ENCODE data around the gene CAMTA1.

Gene CAMTA1

GRCh38 chr1:6930732-6931300 is 145.6 kb downstream of the CAMTA1 start:
- Histone ChIP-seq H3K36me3 (ENCODE audit: control insufficient read depth in 1 of 2, insufficient read depth in 2 of 2, low read length in 2 of 2) (no peaks in the 10 kb centered on the region), H2BK12ac (ENCODE audit: low read length) (no peak overlapping the region), H3K4me2 (ENCODE audit: low read length) (no peak overlapping the region), H2BK120ac (ENCODE audit: insufficient read depth, low read length, poor library complexity) (no peak overlapping the region), H3K9me3 (ENCODE audit: insufficient read depth, low read depth, low read length) (no peaks in the 10 kb centered on the region), H3K14ac (ENCODE audit: low read length) (no peak overlapping the region), H2AK5ac (ENCODE audit: low read length) (no peak overlapping the region), H4K12ac (ENCODE audit: low read depth, low read length) (no peak overlapping the region), H2BK5ac (ENCODE audit: low read depth, low read length, poor library complexity) (no peak overlapping the region), H3K4ac (ENCODE audit: low read depth, low read length) (no peak overlapping the region), H3K27ac (ENCODE audit: low read depth, low read length) (no peak overlapping the region), H2AFZ (ENCODE audit: insufficient read depth, low read length, poor library complexity) (no peak overlapping the region), H3K79me1 (ENCODE audit: low read length) (no peaks in the 10 kb centered on the region), H4K8ac (ENCODE audit: low read depth, low read length) (no peak overlapping the region), H3K9ac (ENCODE audit: low read length) (no peak overlapping the region), H3K79me2 (ENCODE audit: control insufficient read depth, insufficient read depth, low read length, poor library complexity) (no peaks in the 10 kb centered on the region), H4K91ac (ENCODE audit: low read depth, low read length) (no peak overlapping the region), H3K23ac (ENCODE audit: low read length) (no peak overlapping the region), H3K18ac (ENCODE audit: low read length) (no peak overlapping the region), H3K4me3 (ENCODE audit: low read depth, low read length) (no peak overlapping the region), H3K4me1 (ENCODE audit: control insufficient read depth in 1 of 2, insufficient read depth in 2 of 2, low read length in 2 of 2) (no peaks in the 10 kb centered on the region), H3K27me3 (ENCODE audit: insufficient read depth, low read length) (no peaks in the 10 kb centered on the region)
- DNase-seq: peak in 1 of 2 donors; percentile 4
- WGBS (ENCODE audit: extremely low coverage, insufficient coverage, insufficient read length): no CpG with 5 or more reads among the region's 8 CpGs

- Histone ChIP-seq H2BK120ac (ENCODE audit: insufficient read depth, low read length, poor library complexity) (no peak overlapping the region), H3K4me1 (ENCODE audit: control insufficient read depth in 1 of 2, insufficient read depth in 2 of 2, low read length in 2 of 2) (no peaks in the 10 kb centered on the region), H3K9me3 (ENCODE audit: insufficient read depth, low read depth, low read length) (peaks cover 8% of the 10 kb centered on the region), H3K4me2 (ENCODE audit: low read length) (no peak overlapping the region), H3K14ac (ENCODE audit: low read length) (no peak overlapping the region), H3K4me3 (ENCODE audit: low read depth, low read length) (no peak overlapping the region), H2BK12ac (ENCODE audit: low read length) (no peak overlapping the region), H3K27ac (ENCODE audit: low read depth, low read length) (no peak overlapping the region), H4K91ac (ENCODE audit: low read depth, low read length) (no peak overlapping the region), H3K4ac (ENCODE audit: low read depth, low read length) (no peak overlapping the region), H3K9ac (ENCODE audit: low read length) (no peak overlapping the region), H3K79me1 (ENCODE audit: low read length) (no peaks in the 10 kb centered on the region), H3K36me3 (ENCODE audit: control insufficient read depth in 1 of 2, insufficient read depth in 2 of 2, low read length in 2 of 2) (no peaks in the 10 kb centered on the region), H4K12ac (ENCODE audit: low read depth, low read length) (no peak overlapping the region), H3K18ac (ENCODE audit: low read length) (no peak overlapping the region), H2AK5ac (ENCODE audit: low read length) (no peak overlapping the region), H3K23ac (ENCODE audit: low read length) (no peak overlapping the region), H3K27me3 (ENCODE audit: insufficient read depth, low read length) (no peaks in the 10 kb centered on the region), H2AFZ (ENCODE audit: insufficient read depth, low read length, poor library complexity) (no peak overlapping the region), H3K79me2 (ENCODE audit: control insufficient read depth, insufficient read depth, low read length, poor library complexity) (no peaks in the 10 kb centered on the region), H2BK5ac (ENCODE audit: low read depth, low read length, poor library complexity) (no peak overlapping the region), H4K8ac (ENCODE audit: low read depth, low read length) (no peak overlapping the region)
- no peak for DNase-seq
- WGBS (ENCODE audit: extremely low coverage, insufficient coverage, insufficient read length): no CpG with 5 or more reads among the region's 12 CpGs
These were observed 150.2 kb downstream of the CAMTA1 start for GRCh38 chr1:6935361-6935883.

GRCh38 chr1:6935911-6936690 is 150.8 kb downstream of the CAMTA1 start:
- no peak overlapping the region for H2AFZ ChIP-seq (ENCODE audit: insufficient read depth, low read length, poor library complexity)
- no peaks in the 10 kb centered on the region for H3K27me3 ChIP-seq (ENCODE audit: insufficient read depth, low read length)
- no peak overlapping the region for H3K4me3 ChIP-seq (ENCODE audit: low read depth, low read length)
- H4K8ac ChIP-seq (ENCODE audit: low read depth, low read length): no peak overlapping the region
- no peak overlapping the region for H3K27ac ChIP-seq (ENCODE audit: low read depth, low read length)
- H2BK12ac ChIP-seq (ENCODE audit: low read length): no peak overlapping the region
- H3K14ac ChIP-seq (ENCODE audit: low read length): no peak overlapping the region
- no peak overlapping the region for H3K4ac ChIP-seq (ENCODE audit: low read depth, low read length)
- DNase-seq: no peak
- WGBS (ENCODE audit: extremely low coverage, insufficient coverage, insufficient read length): no CpG with 5 or more reads among the region's 8 CpGs
- H3K9ac ChIP-seq (ENCODE audit: low read length): no peak overlapping the region
- H3K4me2 ChIP-seq (ENCODE audit: low read length): no peak overlapping the region
- no peaks in the 10 kb centered on the region for H3K79me2 ChIP-seq (ENCODE audit: control insufficient read depth, insufficient read depth, low read length, poor library complexity)
- no peaks in the 10 kb centered on the region for H3K79me1 ChIP-seq (ENCODE audit: low read length)
- no peak overlapping the region for H3K23ac ChIP-seq (ENCODE audit: low read length)
- H4K12ac ChIP-seq (ENCODE audit: low read depth, low read length): no peak overlapping the region
- H2BK120ac ChIP-seq (ENCODE audit: insufficient read depth, low read length, poor library complexity): no peak overlapping the region
- no peak overlapping the region for H3K18ac ChIP-seq (ENCODE audit: low read length)
- H2AK5ac ChIP-seq (ENCODE audit: low read length): no peak overlapping the region
- H2BK5ac ChIP-seq (ENCODE audit: low read depth, low read length, poor library complexity): no peak overlapping the region
- peaks cover 8% of the 10 kb centered on the region for H3K9me3 ChIP-seq (ENCODE audit: insufficient read depth, low read depth, low read length)
- H3K4me1 ChIP-seq (ENCODE audit: control insufficient read depth in 1 of 2, insufficient read depth in 2 of 2, low read length in 2 of 2): no peaks in the 10 kb centered on the region
- H4K91ac ChIP-seq (ENCODE audit: low read depth, low read length): no peak overlapping the region
- no peaks in the 10 kb centered on the region for H3K36me3 ChIP-seq (ENCODE audit: control insufficient read depth in 1 of 2, insufficient read depth in 2 of 2, low read length in 2 of 2)

- Histone ChIP-seq H4K91ac (ENCODE audit: low read depth, low read length) (no peak overlapping the region), H4K8ac (ENCODE audit: low read depth, low read length) (no peak overlapping the region), H2AFZ (ENCODE audit: insufficient read depth, low read length, poor library complexity) (no peak overlapping the region), H3K4ac (ENCODE audit: low read depth, low read length) (no peak overlapping the region), H3K4me1 (ENCODE audit: control insufficient read depth in 1 of 2, insufficient read depth in 2 of 2, low read length in 2 of 2) (no peaks in the 10 kb centered on the region), H2BK120ac (ENCODE audit: insufficient read depth, low read length, poor library complexity) (no peak overlapping the region), H3K9me3 (ENCODE audit: insufficient read depth, low read depth, low read length) (peaks cover 12% of the 10 kb centered on the region), H2AK5ac (ENCODE audit: low read length) (no peak overlapping the region), H3K4me2 (ENCODE audit: low read length) (no peak overlapping the region), H3K36me3 (ENCODE audit: control insufficient read depth in 1 of 2, insufficient read depth in 2 of 2, low read length in 2 of 2) (no peaks in the 10 kb centered on the region), H3K79me2 (ENCODE audit: control insufficient read depth, insufficient read depth, low read length, poor library complexity) (no peaks in the 10 kb centered on the region), H3K79me1 (ENCODE audit: low read length) (no peaks in the 10 kb centered on the region), H3K27ac (ENCODE audit: low read depth, low read length) (no peak overlapping the region), H2BK12ac (ENCODE audit: low read length) (no peak overlapping the region), H3K4me3 (ENCODE audit: low read depth, low read length) (no peak overlapping the region), H3K27me3 (ENCODE audit: insufficient read depth, low read length) (no peaks in the 10 kb centered on the region), H4K12ac (ENCODE audit: low read depth, low read length) (no peak overlapping the region), H3K23ac (ENCODE audit: low read length) (no peak overlapping the region), H3K9ac (ENCODE audit: low read length) (no peak overlapping the region), H3K14ac (ENCODE audit: low read length) (no peak overlapping the region), H3K18ac (ENCODE audit: low read length) (no peak overlapping the region), H2BK5ac (ENCODE audit: low read depth, low read length, poor library complexity) (no peak overlapping the region)
- no CpG with 5 or more reads among the region's 3 CpGs for WGBS (ENCODE audit: extremely low coverage, insufficient coverage, insufficient read length)
- DNase-seq: no peak
These were observed 151.8 kb downstream of the CAMTA1 start for GRCh38 chr1:6937048-6937447.
